Trophoblast cell (in vitro differentiated cells and primary cell): ENCODE data around the gene ADARB1.
"Not testable (repeated sequence)": the region's sequence is repeated elsewhere in the genome, so short reads cannot be mapped to it uniquely, and the experiment has no call there.

ENCODE experiments used
- DNase-seq, 2 donors: peaks; one replicate each; pipeline ENCODE4 v3.0.0-alpha.2; 2016
- H2AFZ ChIP-seq: 2 replicates; pipeline ENCODE4 v1.6.1; 2013; ENCODE audit warnings: low read length, moderate library complexity, mild to moderate bottlenecking; ENCODE audit not compliant: insufficient read depth, poor library complexity
- H2AK5ac ChIP-seq: 2 replicates; pipeline ENCODE4 v1.6.1; 2013; ENCODE audit warnings: mild to moderate bottlenecking, low read length
- H2BK120ac ChIP-seq: 2 replicates; pipeline ENCODE4 v1.6.1; 2013; ENCODE audit warnings: low read length, mild to moderate bottlenecking, moderate library complexity; ENCODE audit not compliant: insufficient read depth, poor library complexity
- H2BK12ac ChIP-seq: 2 replicates; pipeline ENCODE4 v1.6.1; 2013; ENCODE audit warnings: mild to moderate bottlenecking, low read length, moderate library complexity
- H2BK5ac ChIP-seq: 2 replicates; pipeline ENCODE4 v1.6.1; 2013; ENCODE audit warnings: low read length, low read depth, moderate library complexity, mild to moderate bottlenecking; ENCODE audit not compliant: poor library complexity
- H3K14ac ChIP-seq: 2 replicates; pipeline ENCODE4 v1.6.1; 2013; ENCODE audit warnings: mild to moderate bottlenecking, low read length
- H3K18ac ChIP-seq: 2 replicates; pipeline ENCODE4 v1.6.1; 2013; ENCODE audit warnings: mild to moderate bottlenecking, low read length
- H3K23ac ChIP-seq: 2 replicates; pipeline ENCODE4 v1.6.1; 2013; ENCODE audit warnings: low read length
- H3K27ac ChIP-seq: 2 replicates; pipeline ENCODE4 v1.5.1; 2013; ENCODE audit warnings: low read depth, mild to moderate bottlenecking, inconsistent platforms, low read length, moderate library complexity
- H3K27me3 ChIP-seq: 2 replicates; pipeline ENCODE4 v1.6.1; 2013; ENCODE audit warnings: inconsistent platforms, mild to moderate bottlenecking, low read length, moderate library complexity; ENCODE audit not compliant: insufficient read depth
- H3K36me3 ChIP-seq, 2 experiments: 1 replicate in 1 of 2; 2 replicates in 1 of 2; pipeline ENCODE4 v1.6.1; 2013; ENCODE audit warnings: low read length in 2 of 2, mild to moderate bottlenecking in 2 of 2, moderate library complexity in 1 of 2; ENCODE audit not compliant: insufficient read depth in 2 of 2, control insufficient read depth in 1 of 2
- H3K4ac ChIP-seq: 2 replicates; pipeline ENCODE4 v1.6.1; 2013; ENCODE audit warnings: low read depth, mild to moderate bottlenecking, low read length, moderate library complexity
- H3K4me1 ChIP-seq, 2 experiments: 1 replicate in 1 of 2; 2 replicates in 1 of 2; pipeline ENCODE4 v1.6.1; 2013; ENCODE audit warnings: low read length in 2 of 2, mild to moderate bottlenecking in 2 of 2, moderate library complexity in 1 of 2; ENCODE audit not compliant: insufficient read depth in 2 of 2, control insufficient read depth in 1 of 2
- H3K4me2 ChIP-seq: 2 replicates; pipeline ENCODE4 v1.6.1; 2013; ENCODE audit warnings: inconsistent platforms, mild to moderate bottlenecking, low read length, moderate library complexity
- H3K4me3 ChIP-seq: 2 replicates; pipeline ENCODE4 v1.5.1; 2013; ENCODE audit warnings: mild to moderate bottlenecking, low read depth, low read length, inconsistent platforms
- H3K79me1 ChIP-seq: one replicate; pipeline ENCODE4 v1.6.1; 2013; ENCODE audit warnings: low read length
- H3K79me2 ChIP-seq: 2 replicates; pipeline ENCODE4 v1.6.1; 2013; ENCODE audit warnings: low read length, mild to moderate bottlenecking; ENCODE audit not compliant: control insufficient read depth, insufficient read depth, poor library complexity
- H3K9ac ChIP-seq: 2 replicates; pipeline ENCODE4 v1.6.1; 2013; ENCODE audit warnings: mild to moderate bottlenecking, low read length
- H3K9me3 ChIP-seq: 2 replicates; pipeline ENCODE4 v1.6.1; 2013; ENCODE audit warnings: low read depth, mild to moderate bottlenecking, control low read depth, inconsistent platforms, low read length; ENCODE audit not compliant: insufficient read depth
- H4K12ac ChIP-seq: 2 replicates; pipeline ENCODE4 v1.6.1; 2013; ENCODE audit warnings: low read depth, mild to moderate bottlenecking, low read length, moderate library complexity
- H4K8ac ChIP-seq: 2 replicates; pipeline ENCODE4 v1.6.1; 2013; ENCODE audit warnings: low read depth, mild to moderate bottlenecking, low read length, moderate library complexity
- H4K91ac ChIP-seq: one replicate; pipeline ENCODE4 v1.6.1; 2013; ENCODE audit warnings: low read depth, mild to moderate bottlenecking, low read length, moderate library complexity
- WGBS: extraction: QIAGEN DNeasy Blood & Tissue Kit; methylation state at CpG from one replicate; pipeline ENCODE4 v1.1.7; 2013; ENCODE audit warnings: missing lambda C conversion rate; ENCODE audit not compliant: insufficient read length, insufficient coverage; ENCODE audit errors: extremely low coverage; 5-methylcytosine and 5-hydroxymethylcytosine counted together

The ADARB1 gene

DNA sequence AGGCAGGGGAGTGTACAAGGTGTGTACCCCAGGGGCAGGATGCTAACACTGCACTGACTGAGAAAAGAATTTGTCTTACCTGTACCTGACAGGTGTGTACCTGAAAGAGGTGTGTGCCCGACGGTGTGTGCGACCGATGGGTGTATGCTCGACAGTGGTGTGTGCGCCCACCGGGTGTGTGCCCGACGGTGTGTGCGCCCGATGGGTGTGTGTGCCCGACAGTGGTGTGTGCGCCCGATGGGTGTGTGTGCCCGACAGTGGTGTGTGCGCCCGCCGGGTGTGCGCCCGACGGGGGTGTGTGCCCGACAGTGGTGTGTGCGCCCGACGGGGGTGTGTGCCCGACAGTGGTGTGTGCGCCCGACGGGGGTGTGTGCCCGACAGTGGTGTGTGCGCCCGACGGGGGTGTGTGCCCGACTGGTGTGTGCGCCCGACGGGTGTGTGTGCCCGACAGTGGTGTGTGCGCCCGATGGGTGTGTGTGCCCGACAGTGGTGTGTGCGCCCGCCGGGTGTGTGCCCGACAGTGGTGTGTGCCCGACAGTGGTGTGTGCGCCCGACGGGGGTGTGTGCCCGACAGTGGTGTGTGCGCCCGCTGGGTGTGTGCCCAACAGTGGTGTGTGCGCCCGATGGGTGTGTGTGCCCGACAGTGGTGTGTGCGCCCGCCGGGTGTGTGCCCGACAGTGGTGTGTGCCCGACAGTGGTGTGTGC is 59.3 kb downstream of the ADARB1 start:
- H2AFZ ChIP-seq, H3K4me1 ChIP-seq, H3K4me2 ChIP-seq, H4K91ac ChIP-seq, H3K14ac ChIP-seq, H2BK12ac ChIP-seq, H3K23ac ChIP-seq, H4K8ac ChIP-seq, H3K79me1 ChIP-seq, H2BK5ac ChIP-seq, H4K12ac ChIP-seq, H3K27ac ChIP-seq, H3K18ac ChIP-seq, H3K9me3 ChIP-seq, H3K4me3 ChIP-seq, H3K4ac ChIP-seq, H3K27me3 ChIP-seq, H3K9ac ChIP-seq, H3K79me2 ChIP-seq, H2AK5ac ChIP-seq, H2BK120ac ChIP-seq, DNase-seq: not testable (repeated sequence)
- no CpG with 5 or more reads among the region's 60 CpGs for WGBS
- H3K36me3 ChIP-seq = peaks cover 7 to 14% of the 10 kb centered on the region in 2 experiments

DNA sequence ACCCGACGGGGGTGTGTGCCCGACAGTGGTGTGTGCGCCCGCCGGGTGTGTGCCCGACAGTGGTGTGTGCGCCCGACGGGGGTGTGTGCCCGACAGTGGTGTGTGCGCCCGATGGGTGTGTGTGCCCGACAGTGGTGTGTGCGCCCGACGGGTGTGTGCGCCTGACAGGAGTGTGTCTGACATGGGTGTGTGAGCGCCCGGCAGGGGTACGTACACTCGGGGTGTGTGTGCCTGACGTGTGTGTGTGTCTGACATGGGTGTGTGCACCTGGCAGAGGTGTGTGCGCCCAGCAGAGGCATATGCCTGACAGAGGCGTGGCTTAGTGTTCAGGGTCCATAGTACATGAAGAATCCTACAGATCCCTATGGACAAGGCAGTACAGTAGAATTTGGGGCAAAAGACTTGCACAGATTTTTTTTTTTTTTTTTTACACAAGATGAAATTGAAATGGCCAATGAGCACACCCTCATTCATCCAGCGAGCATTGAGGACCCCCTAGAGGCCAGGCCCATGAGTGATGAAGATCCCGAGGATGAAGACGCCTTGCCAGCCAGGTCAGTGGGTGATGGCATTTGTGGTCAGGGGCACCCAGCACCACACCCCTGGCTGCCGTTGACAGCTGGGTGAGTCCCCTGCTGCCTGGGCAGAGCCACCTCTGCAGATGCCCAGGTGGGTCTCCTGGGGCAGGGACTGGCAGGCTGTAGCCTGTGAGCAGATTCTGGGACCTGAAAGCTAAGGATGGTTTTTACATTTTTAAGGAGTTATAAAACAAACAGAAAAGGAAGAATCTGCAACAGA is 60.1 kb downstream of the ADARB1 start:
- no peak overlapping the region for H2BK5ac ChIP-seq
- no peaks in the 10 kb centered on the region for H3K27me3 ChIP-seq
- H4K12ac ChIP-seq = no peak overlapping the region
- no peak overlapping the region for H3K4me2 ChIP-seq
- no peak overlapping the region for H2BK12ac ChIP-seq
- no peak overlapping the region for H2BK120ac ChIP-seq
- H3K4me3 ChIP-seq = no peak overlapping the region
- H3K36me3 ChIP-seq = peaks cover 7 to 11% of the 10 kb centered on the region in 2 experiments
- no peak overlapping the region for H3K23ac ChIP-seq
- no peak overlapping the region for H3K4ac ChIP-seq
- no peak overlapping the region for H4K91ac ChIP-seq
- H2AFZ ChIP-seq = no peak overlapping the region
- DNase-seq = no peak
- no peaks in the 10 kb centered on the region for H3K79me2 ChIP-seq
- H3K14ac ChIP-seq = no peak overlapping the region
- H2AK5ac ChIP-seq = no peak overlapping the region
- no peak overlapping the region for H3K27ac ChIP-seq
- H3K18ac ChIP-seq = no peak overlapping the region
- H3K79me1 ChIP-seq = no peaks in the 10 kb centered on the region
- no CpG with 5 or more reads among the region's 29 CpGs for WGBS
- H3K9ac ChIP-seq = no peak overlapping the region
- H3K4me1 ChIP-seq = peaks cover 0 to 2% of the 10 kb centered on the region in 2 experiments
- H4K8ac ChIP-seq = no peak overlapping the region
- peaks cover 2% of the 10 kb centered on the region for H3K9me3 ChIP-seq

DNA sequence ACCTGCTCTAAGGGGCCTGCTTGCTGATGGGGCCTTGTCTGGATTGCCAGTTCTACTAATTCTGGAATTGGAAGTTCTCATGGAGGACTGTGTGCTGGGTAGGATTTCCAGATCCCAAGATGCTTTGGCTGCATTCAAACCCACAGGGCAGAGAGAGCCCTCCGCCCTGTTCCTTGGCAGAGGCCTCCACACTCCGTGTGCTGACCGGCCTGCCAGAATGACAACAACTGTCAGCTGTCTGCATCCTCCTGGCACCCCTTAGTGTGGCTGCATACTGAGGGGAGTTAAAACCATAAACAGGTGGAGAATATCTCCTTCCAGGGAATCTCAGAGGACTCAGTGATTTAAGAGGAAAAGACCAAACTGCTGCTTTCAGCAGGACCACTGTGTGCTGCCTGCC is 60.7 kb downstream of the ADARB1 start:
- Histone ChIP-seq H3K18ac (no peak overlapping the region), H2BK5ac (no peak overlapping the region), H3K4me3 (no peak overlapping the region), H3K9ac (no peak overlapping the region), H3K4ac (no peak overlapping the region), H3K14ac (no peak overlapping the region), H4K91ac (no peak overlapping the region), H2BK12ac (no peak overlapping the region), H3K27me3 (no peaks in the 10 kb centered on the region), H3K4me1 (peaks cover 0 to 2% of the 10 kb centered on the region in 2 experiments), H4K8ac (no peak overlapping the region), H4K12ac (no peak overlapping the region), H2BK120ac (no peak overlapping the region), H3K4me2 (no peak overlapping the region), H3K23ac (no peak overlapping the region), H3K79me2 (no peaks in the 10 kb centered on the region), H3K36me3 (peaks cover 7 to 11% of the 10 kb centered on the region in 2 experiments), H3K27ac (no peak overlapping the region), H2AK5ac (no peak overlapping the region), H2AFZ (no peak overlapping the region), H3K79me1 (no peaks in the 10 kb centered on the region), H3K9me3 (peaks cover 2% of the 10 kb centered on the region)
- no peak for DNase-seq
- WGBS = no CpG with 5 or more reads among the region's 3 CpGs

DNA sequence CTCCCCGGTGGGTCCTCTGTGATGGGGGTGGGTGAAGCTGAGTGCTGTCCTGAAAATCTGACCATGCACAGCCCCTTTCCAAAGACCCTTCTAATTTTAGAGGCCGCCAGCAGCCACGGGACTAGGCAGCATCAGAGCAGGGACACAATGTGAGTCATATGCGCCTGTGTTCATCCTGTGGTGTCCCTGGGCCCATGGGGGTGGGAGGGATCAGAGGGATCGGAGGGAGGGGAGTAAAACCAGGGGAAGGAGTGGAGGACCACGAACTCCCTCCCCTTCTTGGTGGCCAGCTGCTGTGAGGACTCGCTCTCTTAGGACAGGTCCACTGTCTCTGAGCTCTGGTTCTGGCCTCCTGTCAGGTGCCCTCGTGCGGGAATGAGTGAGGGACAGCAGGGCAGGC is 61.5 kb downstream of the ADARB1 start:
- H3K4ac ChIP-seq = no peak overlapping the region
- no peak overlapping the region for H4K91ac ChIP-seq
- H3K27me3 ChIP-seq = no peaks in the 10 kb centered on the region
- H2AK5ac ChIP-seq = no peak overlapping the region
- H3K9me3 ChIP-seq = peaks cover 2% of the 10 kb centered on the region
- no peak overlapping the region for H4K8ac ChIP-seq
- no peak overlapping the region for H3K23ac ChIP-seq
- no peak overlapping the region for H2BK5ac ChIP-seq
- H2AFZ ChIP-seq = no peak overlapping the region
- H3K9ac ChIP-seq = no peak overlapping the region
- peaks cover 7 to 11% of the 10 kb centered on the region in 2 experiments for H3K36me3 ChIP-seq
- H3K18ac ChIP-seq = no peak overlapping the region
- no peak overlapping the region for H2BK12ac ChIP-seq
- no peak for DNase-seq
- peaks cover 0 to 2% of the 10 kb centered on the region in 2 experiments for H3K4me1 ChIP-seq
- no peak overlapping the region for H4K12ac ChIP-seq
- H2BK120ac ChIP-seq = no peak overlapping the region
- no peaks in the 10 kb centered on the region for H3K79me2 ChIP-seq
- H3K27ac ChIP-seq = no peak overlapping the region
- no peak overlapping the region for H3K14ac ChIP-seq
- H3K4me2 ChIP-seq = no peak overlapping the region
- no peak overlapping the region for H3K4me3 ChIP-seq
- WGBS = no CpG with 5 or more reads among the region's 9 CpGs
- H3K79me1 ChIP-seq = no peaks in the 10 kb centered on the region
